Thyroid gland (tissue), 4 donors: Measurements from ENCODE around the gene TMEM51.

Experiments
- CTCF ChIP-seq, 6 experiments: fragments of 200-600 bp in 3 of 6; fragments of 450-650 bp in 3 of 6; sonication (generic) in 3 of 6; IDR thresholded peaks; one replicate each; pipeline ENCODE4 v1.5.1; 2016 to 2019; ENCODE audit warnings: antibody characterized with exemption in 6 of 6, mild to moderate bottlenecking in 2 of 6, inconsistent platforms in 1 of 6, moderate library complexity in 1 of 6
- POLR2A ChIP-seq, 2 donors: fragments of 450-650 bp; IDR thresholded peaks; one replicate each; pipeline ENCODE4 v1.6.1; 2017; ENCODE audit warnings: antibody characterized with exemption in 2 of 2, mild to moderate bottlenecking in 2 of 2, moderate library complexity in 1 of 2

GRCh38 chr1:15198684-15199083 lies 45.1 kb downstream of the TMEM51 start:
- TF ChIP-seq CTCF (IDR thresholded peaks at IDR 0.05), result no peak
- TF ChIP-seq POLR2A (IDR thresholded peaks at IDR 0.05), result no peak
